Adipose tissue (tissue), 3 donors: Measurements from ENCODE around the gene RAP1GDS1. TPM values are rescaled to one million over a fixed set of nuclear protein-coding genes. Genes with fewer than 3 reads are reported as not detected.
"Not testable (repeated sequence)": the region's sequence is repeated elsewhere in the genome, so short reads cannot be mapped to it uniquely, and the experiment has no call there.

Experiments
- H3K27ac ChIP-seq: one replicate; pipeline ENCODE4 v1.5.1; 2013; ENCODE audit warnings: low read depth, low read length
- WGBS, 3 donors: extraction: QIAGEN DNeasy Blood & Tissue Kit; methylation state at CpG; one replicate each; pipeline ENCODE4 v1.1.7; 2013; 5-methylcytosine and 5-hydroxymethylcytosine counted together
- polyA plus RNA-seq, 3 donors: library from polyadenylated mRNA; stranded (reverse); fragments of 200-250 nt; gene quantifications; one replicate each; pipeline ENCODE4 v1.2.3, GENCODE V29; 2013
- donor health status: healthy with polysubstance abuse.
- donor health status: Bipolar disorder and iron deficiency.
- donor health status: healthy.

The RAP1GDS1 gene
- polyA plus RNA-seq, 3 donors: 14.4 to 20.0 (median 18.5) TPM

DNA sequence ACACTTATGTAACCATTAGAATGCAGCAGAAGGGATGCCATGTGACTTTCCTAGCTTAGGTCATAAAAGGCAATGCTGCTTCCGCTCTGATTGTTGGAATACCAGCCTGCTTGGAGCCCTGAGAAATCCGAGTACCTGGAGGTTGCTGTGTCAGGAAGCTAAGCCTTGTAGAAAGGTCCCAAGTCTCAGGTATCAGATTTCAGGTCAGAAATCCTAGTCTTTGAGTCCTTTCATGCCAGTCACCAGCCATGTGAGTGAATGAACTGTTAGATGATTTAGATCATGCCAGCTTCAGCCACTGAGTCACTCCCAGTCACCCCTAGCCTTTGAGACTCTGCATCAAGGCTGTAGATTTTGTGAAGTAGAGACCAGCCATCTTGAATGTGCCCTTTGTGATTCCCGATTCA, 23.5 kb downstream of the RAP1GDS1 start:
- H3K27ac ChIP-seq: no peak overlapping the region
- 86 to 90% (median 87%) methylated on average over 3 of the region's 3 CpGs for WGBS, 3 donors

DNA sequence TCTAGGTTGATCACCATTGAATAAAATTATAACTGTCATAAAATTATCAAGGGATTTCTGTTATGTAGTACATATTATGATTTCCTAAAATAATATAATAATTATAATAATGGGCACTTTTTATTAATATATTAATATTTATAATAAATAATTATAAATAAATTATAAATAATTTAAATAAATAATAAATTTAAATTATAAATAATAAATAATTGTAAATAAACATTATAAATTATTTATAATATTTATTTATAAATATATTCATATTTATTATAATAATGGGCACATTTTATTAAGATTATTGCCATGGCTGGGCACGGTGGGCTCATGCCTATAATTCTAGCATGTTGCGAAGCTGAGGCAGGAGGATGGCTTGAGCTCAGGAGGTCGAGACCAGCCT, 24.5 kb downstream of the RAP1GDS1 start:
- 96 to 97% (median 97%) methylated on average over 3 of the region's 3 CpGs for WGBS, 3 donors
- H3K27ac ChIP-seq: no peak overlapping the region

DNA sequence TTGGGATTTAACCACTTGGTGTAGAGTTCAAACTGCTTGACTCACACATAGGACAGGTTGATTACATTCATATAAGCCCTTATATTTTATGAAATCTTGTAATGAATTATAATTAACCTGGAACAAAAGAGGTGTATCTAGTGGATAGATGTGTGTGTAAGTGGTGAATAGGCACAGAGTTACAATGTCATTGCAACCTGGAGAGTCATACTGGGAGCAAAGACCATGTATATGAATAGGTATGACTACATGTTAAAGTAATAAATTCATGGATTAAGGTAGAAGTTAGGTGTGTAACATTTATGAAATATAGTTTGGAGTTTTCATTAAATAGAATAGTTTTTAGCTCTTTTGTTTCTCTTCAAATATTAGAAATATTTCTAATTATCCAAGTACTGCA, 26.1 kb downstream of the RAP1GDS1 start:
- no peak overlapping the region for H3K27ac ChIP-seq

DNA sequence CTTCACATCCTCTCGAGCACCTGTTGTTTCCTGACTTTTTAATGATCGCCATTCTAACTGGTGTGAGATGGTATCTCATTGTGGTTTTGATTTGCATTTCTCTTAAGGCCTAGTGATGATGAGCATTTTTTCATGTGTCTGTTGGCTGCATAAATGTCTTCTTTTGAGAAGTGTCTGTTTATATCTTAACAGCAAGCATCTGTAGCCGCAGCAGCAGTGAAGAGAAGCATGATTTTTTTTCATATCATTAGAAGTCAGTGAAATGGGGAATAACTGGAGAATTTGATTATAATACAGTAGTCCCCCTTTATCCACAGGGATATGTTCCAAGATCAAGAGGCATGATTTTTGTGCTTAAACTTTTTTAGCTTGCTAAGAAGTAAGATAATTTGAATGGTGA, 27.5 kb downstream of the RAP1GDS1 start:
- H3K27ac ChIP-seq: not testable (repeated sequence)
- WGBS, 3 donors: 76 to 93% (median 77%) methylated on average over 3 of the region's 3 CpGs

DNA sequence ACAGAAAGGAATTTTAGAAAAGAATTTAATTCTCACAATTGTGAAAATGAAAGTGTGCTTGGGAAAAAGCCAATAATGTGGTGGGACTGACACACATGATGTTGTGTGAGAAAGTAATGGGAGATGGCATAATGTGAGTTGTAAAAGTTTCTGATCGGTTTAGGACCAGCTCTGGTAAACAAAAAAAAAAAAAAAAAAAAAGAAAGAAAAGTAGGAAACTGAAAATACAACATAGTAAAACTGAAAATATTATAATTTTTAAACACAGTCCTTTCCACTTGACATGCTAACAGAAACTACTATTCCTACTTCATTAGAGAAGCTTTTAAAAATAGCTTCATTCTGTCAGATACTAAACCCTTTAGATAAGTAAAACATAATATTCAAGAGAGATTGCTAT, 28.2 kb downstream of the RAP1GDS1 start:
- no peak overlapping the region for H3K27ac ChIP-seq
- WGBS, 3 donors: 63 to 96% (median 89%) methylated on average over 1 of the region's 1 CpG

DNA sequence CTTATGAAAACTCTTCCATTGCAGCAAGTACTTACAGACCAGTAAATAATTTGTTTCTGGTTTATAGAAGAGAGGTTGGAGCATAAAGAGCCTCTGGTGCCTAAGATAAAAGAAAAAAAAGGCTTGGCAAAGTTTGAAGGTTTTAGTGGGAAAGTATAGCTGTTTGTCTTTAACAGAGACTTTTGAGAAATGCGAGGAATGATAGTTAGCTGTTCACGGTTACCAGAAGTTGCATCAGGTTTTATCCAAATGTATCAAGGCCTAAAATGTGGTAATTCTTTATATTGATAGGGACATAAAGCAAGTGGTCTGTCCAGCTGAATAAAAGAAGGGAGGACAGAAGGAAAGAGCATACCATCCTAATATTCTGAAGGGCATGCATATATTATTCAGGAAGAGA, 29.3 kb downstream of the RAP1GDS1 start:
- 46 to 81% (median 69%) methylated on average over 2 of the region's 2 CpGs for WGBS, 3 donors
- H3K27ac ChIP-seq: no peak overlapping the region

DNA sequence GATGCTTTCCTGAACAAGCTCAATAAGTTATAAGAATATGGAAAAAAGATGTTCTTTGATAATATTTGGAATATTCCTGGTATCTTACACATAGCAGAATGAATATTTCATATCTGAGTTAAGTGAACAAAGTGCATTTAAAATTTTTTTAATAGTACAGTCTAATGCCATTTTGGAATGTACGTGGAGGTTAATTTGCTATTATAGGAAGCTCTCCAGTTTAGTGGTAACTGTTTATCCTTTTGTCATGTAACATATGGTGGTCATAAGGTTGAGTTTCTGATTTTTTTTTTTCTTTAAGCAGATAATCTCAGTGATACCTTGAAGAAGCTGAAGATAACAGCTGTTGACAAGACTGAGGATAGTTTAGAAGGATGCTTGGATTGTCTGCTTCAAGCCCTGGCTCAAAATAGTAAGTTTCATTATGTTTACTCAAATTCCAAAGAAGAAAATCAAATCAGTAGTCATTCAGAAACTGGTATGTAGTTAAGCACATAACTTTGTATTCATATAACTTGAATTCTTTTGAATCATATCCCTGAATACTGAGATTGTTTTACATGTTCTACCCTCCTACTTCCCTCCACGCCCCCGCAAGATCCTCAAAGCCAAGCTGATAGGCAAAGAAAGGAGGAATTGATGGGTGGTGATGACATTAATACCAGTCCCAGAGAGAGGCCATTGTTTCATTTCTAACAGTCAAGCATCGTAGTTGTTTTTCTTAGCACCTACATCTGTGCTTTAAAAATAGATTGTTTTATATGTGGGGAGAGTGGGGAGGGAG, 32.1 kb downstream of the RAP1GDS1 start:
- 85 to 96% (median 93%) methylated on average over 4 of the region's 4 CpGs for WGBS, 3 donors
- H3K27ac ChIP-seq: no peak overlapping the region

DNA sequence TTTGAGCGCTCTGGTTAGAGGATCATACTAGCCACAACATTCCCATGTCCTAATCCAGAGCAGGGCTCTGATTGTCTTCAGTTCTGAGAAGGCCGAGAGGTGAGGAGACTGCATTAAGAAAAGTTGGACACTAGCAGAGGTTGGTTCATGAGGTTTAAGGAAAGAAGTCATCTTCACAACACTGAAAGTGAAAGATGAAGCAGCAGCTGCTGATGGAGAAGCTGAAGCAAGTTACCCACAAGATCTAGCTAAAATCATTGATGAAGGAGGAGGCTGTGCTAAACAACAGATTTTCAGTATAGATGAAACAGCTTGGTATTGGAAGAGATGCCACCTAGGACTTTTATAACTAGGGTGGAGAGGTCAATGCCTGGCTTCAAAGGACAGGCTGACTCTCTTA, 36.8 kb downstream of the RAP1GDS1 start:
- H3K27ac ChIP-seq: no peak overlapping the region
- 94 to 98% (median 95%) methylated on average over 2 of the region's 2 CpGs for WGBS, 3 donors

DNA sequence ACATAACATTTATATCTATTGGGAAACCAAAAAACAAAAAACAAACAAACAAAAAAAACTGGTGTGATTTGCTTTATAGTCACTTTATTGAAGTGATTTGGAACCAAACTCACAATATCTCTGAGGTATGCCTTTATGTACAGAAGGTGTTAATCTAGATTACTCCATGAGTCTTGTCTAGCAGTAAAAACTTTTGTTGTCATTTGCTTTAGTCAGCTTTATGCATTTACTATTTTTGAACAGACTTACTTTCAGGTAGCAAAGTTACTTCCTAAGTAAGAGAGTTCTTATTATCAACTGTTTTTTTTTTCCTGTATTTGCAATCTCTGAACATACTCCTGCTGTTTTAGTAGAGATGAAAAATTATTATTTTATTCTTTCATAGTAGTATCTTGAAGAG, 39.5 kb downstream of the RAP1GDS1 start:
- no peak overlapping the region for H3K27ac ChIP-seq

DNA sequence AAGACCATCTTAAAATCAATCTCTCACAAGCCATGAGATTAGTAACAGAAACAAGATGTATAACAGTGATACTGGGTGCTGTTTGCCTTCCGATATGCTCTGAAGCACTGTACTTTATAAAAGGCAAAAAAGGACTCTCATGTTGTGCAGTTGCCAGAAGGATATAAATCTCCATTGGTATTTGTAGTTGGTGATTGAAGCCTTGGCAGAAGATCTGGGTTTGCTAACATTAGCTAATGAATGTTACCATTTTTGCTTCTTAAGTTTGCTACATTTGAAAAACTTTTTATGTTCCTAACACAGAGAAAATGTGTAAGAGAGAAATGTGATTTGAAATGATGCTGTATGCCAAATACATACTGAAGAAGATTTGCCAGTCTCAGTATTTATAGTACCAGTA, 44.4 kb downstream of the RAP1GDS1 start:
- H3K27ac ChIP-seq: no peak overlapping the region
- WGBS, 3 donors: 40 to 77% (median 65%) methylated on average over 1 of the region's 1 CpG

DNA sequence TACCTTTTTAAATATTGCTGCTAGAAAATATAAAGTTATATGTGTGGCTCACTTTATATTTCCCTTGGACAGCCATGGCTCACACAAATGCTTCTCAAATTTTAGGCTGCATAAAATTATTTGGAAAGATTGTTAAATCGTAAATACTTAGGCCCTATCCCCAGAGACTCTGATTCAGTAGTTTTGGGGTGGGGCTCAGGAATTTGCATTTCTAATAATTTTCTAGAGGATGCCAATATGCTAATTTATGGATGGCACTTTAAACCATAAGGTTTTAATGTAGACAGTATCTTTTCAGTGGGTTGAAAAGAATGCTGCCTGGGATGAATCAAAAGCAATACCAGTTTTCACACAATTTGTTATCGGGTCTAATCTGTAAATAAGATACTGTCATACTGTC, 49.7 kb downstream of the RAP1GDS1 start:
- 83 to 91% (median 86%) methylated on average over 2 of the region's 2 CpGs for WGBS, 3 donors
- H3K27ac ChIP-seq: no peak overlapping the region

DNA sequence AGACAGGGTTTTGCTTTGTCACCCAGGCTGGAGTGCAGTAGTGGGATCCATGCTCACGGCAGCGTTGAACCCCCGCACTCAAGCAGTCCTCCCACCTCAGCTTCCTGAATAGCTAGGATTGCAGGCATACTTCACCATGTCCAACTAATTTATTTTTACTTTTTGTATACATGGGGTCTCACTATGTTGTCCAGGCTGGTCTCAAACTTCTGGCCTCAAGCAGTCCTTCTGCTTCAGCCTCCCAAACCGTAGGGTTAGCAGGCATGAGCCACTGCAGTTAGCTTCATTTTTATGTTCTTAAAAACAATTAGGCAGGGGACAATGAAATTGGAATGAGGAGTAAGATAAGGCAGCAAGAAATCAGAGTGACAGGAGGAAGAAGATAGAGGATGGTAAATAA, 50.5 kb downstream of the RAP1GDS1 start:
- WGBS, 3 donors: 95 to 99% (median 98%) methylated on average over 4 of the region's 4 CpGs
- no peak overlapping the region for H3K27ac ChIP-seq

DNA sequence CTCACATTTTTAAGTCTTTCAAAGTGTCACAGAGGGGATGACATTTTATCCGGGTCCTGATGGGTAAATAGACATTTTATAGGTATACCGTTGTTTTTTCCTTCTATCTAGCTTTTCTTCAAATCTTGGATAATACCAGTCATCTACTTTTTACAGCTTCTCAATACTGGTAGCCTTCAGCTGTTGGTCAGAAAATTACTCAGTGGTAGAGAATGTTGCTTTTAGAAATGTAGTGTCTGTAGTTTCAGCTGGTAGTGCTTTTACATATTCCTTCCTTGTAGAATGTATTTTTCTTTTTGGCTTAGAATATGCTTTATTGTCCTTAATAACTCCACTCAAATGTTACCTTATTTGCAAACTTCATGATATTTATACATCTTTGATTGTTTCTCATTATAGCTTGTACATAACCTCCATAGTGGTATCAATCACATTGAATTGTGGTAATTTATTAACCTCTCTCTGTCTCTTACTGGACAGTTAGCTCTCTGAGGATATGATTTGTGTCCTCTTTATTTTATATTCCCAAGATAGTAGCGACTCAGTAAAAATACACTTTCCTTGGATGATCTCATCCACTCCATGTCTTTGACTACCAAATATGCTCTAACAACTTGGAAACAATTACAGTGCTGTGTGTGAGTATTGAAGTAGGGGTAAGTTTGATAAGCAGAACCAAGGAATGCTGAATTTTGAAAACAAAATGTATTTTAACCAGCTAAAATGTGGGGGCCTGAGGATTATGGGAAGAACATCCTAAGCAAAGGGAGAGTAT, 53.8 kb downstream of the RAP1GDS1 start:
- 89 to 96% (median 92%) methylated on average over 3 of the region's 3 CpGs for WGBS, 3 donors
- no peak overlapping the region for H3K27ac ChIP-seq

DNA sequence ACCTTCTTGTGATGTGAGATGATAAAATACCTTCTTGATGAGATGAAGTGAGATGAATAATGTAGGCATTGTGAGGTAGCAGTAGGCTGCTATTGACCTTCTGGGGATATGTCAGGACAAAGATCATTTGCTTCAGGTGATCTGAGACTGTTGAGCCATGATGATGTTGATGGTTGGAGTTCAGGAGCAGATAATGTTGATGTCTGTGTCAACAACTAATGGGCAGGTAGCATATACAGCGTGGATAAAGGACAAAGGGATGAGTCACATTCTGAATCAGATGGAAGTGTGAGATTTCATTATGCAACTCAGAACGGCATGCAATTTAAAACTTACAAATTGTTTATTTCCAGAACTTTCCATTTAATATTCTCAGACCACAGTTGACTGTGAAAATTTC, 57.3 kb downstream of the RAP1GDS1 start:
- 72 to 97% (median 96%) methylated on average over 2 of the region's 2 CpGs for WGBS, 3 donors
- no peak overlapping the region for H3K27ac ChIP-seq

DNA sequence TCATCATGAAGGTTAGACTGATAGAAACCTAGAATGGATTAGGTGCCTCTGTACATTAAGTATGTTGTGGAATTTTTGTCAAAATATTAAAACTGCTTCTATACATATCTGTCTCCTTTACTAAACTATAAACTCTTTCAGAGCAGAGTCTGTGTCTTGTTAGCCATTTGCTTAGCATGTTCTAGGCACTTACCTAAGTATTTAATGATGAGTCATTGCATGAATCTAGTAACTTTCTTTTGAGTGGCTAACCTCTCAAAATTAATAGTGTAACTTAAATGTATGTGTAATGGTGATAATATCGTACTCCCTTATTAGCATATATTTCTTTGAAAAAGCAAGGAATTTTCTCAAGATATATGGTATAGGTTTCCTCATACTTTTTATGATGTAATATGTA, 57.8 kb downstream of the RAP1GDS1 start:
- no peak overlapping the region for H3K27ac ChIP-seq
- WGBS, 3 donors: 96 to 98% (median 96%) methylated on average over 1 of the region's 1 CpG

DNA sequence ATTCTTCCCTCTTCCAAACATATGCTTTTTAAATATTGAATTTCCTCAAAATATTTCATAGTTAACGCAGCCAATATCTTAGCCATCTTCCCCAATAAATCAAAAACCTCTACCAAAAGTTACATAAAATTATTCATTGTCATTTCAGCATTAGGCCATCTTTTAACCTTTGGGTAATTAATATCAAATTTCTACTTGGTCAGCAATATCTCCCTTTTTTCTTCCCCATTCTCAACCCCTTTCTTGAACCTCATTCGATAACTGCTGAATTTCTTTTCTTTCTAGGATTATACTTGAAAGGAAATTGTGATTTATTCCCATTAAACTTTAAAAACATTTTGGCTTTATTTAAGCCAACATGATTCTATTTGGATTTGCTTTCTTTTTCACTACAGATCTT, 65.0 kb downstream of the RAP1GDS1 start:
- no peak overlapping the region for H3K27ac ChIP-seq
- WGBS, 3 donors: 84 to 94% (median 84%) methylated on average over 2 of the region's 2 CpGs

DNA sequence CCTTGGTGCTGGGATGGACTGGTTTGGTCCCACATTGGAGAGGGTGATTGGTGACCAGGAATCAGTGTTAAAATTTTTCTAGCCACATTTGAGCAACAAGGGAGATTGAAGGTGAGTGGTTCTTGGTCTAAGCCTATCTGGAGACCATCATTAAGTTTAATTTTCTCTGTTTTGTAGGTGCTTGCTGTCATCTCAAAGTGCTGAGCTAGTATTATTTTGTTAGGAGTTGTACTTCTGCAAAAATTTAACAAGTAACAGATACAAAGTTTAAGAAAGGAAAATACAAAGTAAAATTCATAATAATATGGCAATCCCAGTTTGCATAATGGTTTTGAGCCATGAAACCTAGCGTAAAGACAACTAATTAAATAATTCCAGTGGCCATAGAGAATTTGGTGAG, 66.5 kb downstream of the RAP1GDS1 start:
- 93 to 100% (median 98%) methylated on average over 1 of the region's 1 CpG for WGBS, 3 donors
- no peak overlapping the region for H3K27ac ChIP-seq

DNA sequence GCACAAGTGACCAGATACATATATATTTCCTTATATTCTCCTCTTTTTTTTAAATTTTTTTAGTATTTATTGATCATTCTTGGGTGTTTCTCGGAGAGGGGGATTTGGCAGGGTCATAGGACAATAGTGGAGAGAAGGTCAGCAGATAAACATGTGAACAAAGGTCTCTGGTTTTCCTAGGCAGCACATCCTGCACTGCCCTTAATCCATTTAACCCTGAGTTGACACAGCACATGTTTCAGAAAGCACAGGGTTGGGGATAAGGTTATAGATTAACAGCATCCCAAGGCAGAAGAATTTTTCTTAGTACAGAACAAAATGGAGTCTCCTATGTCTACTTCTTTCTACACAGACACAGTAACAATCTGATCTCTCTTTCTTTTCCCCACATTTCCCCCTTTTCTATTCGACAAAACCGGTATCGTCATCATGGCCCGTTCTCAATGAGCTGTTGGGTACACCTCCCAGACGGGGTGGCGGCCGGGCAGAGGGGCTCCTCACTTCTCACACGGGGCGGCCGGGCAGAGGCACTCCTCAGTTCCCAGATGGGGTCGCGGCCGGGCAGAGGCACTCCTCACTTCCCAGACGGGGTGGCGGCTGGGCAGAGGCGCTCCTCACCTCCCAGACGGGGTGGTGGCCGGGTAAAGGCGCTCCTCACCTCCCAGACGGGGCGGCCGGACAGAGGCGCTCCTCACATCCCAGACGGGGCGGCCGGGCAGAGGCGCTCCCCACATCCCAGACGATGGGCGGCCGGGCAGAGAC, 68.9 kb downstream of the RAP1GDS1 start:
- 96 to 98% (median 96%) methylated on average over 28 to 31 of the region's 31 CpGs for whole genome bisulfite sequencing, 3 donors
- H3K27ac ChIP-seq: not testable (repeated sequence)

DNA sequence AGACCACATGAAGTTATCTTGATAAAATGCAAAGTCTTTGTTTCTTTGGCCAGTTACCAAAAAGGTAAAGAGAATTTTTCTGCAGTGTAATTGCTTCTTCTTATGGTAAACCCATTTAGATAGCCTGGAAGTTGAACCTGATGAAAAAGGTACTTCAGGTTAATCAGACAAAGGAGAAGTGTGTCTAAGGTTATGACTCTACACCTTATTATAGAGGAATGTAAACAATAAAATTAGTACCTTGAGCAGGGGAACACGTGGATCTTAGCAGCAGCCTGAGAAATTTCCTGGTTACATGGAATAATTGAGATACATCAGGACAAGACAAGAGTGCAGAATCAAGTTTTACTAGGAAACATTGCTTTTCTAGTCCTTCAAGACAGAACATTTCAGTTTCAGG, 70.8 kb downstream of the RAP1GDS1 start:
- 92 to 98% (median 97%) methylated on average over 1 of the region's 1 CpG for WGBS, 3 donors
- H3K27ac ChIP-seq: no peak overlapping the region
